Stimulated activated CD4-positive, alpha-beta T cell treated with anti-CD3 and anti-CD28 coated beads, Interleukin-1b, Interleukin-23, amount 100 ng/mL, for 48 hours (primary cell): ENCODE data around the gene FOXN3.

Experiments
- DNase-seq: peaks from one replicate; pipeline ENCODE4 v3.0.0-alpha.2; 2020

FOXN3 gene

DNA sequence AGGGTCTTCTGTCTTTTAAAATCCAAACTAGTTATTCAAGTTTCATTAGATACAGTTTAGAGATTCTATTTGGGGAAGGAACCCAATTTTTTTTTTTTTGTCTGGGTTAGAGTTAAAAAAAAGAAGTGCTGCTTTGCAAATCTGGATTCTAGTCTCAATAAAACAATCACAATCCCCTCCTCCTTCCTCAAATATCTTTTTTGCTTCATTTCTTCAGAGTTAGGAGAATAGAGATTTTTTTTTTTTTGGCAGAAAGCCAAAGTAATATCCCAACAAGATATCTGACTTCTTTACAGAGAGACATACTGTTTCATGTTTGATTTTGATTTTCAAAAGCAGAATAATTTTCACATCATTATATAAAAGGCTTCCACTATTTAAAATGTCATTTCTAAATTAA, 201.9 kb downstream of the FOXN3 start:
- no peak for DNase-seq

DNA sequence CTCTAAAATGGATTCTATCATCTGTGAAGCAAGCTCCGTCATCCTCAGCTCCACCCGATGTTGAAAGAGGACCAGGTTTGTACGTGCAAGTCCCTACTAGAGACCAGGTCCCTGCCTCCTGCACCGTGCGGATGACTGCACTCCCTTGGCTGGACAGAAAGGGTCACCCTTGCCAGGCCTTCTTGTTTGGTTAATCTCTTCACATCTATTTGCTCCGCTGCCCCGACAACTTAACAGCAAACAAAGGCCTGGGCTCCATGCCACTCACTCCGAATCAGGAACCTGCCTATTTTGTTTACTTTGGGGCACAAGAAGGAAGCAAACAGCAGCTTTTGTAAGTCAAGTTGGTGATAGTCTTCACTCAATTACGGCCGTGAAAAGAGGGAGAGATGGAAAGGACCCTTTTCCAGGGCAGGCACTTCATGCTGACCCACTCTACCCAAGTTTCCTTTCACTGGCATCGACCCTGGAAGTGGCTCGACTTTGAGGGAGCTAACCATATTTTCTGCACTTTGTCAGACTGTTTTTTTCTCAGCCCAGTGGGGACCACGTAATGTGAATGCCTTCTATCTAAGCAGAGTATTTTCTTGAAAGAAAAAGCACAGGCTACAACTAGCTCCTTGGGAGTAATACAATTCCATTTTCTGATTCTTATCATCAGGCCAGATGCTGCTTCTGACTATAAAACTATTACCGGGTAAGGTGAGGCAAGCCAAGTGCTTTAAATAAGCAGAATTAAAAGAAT, 202.6 kb downstream of the FOXN3 start:
- DNase-seq = no peak

DNA sequence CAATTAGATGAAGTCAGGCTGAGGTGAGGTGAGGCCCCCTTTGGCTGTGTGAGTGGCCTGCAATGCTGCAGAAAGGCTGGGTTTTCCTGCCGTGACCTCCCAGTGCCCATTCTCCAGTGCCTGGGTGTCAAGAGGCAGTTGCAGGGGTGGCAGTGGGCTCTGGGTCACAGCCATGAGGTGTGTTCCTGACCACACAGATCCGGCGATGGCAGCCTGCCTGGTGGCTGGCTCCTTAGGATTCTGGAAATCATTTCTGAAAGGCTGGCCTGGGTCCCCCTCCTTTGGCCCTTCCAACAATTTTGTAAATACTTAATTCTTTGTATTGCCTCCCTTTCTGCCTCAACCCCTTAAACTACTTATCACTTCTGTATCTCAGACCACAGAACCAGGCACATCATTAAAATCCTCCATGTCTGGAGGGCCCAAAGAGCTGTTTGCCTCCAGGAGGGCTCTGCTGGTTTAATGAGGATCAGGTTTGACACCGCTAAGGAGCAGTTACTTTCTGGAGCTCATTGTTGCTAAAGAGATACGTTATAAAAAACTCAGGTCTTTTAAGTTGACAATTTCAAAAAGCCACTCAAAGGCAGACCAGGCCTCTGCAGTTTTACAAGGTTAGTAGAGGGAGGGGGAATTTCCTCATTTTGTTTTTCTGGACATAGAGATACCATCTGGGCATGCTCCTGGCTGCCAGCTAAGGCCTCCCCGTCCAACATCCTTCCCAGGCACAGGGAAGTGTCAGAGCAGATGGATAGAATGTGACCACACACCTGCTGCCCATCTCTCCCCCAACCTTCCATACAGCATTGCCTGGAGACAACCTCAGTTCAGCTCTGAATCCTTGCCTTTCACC, 204.4 kb downstream of the FOXN3 start:
- DNase-seq = no peak

DNA sequence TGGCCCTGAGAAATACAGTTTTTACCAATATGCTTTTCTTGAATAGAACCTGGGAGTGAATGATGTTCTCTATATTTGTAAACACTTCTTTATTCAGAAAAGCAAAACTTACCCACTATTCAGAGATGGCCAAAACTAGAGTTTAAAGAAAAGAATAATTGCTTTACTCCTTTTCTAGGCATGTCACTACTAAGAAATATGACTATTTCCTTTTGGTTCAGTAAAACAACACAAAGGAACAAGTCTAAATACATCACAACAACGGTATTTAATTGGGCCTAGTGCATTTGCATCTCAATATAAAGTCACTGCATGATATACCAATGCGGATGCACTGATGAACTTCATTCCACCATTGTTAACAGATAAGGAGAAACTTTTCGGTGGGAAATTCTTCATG, 207.5 kb downstream of the FOXN3 start:
- no peak for DNase-seq

DNA sequence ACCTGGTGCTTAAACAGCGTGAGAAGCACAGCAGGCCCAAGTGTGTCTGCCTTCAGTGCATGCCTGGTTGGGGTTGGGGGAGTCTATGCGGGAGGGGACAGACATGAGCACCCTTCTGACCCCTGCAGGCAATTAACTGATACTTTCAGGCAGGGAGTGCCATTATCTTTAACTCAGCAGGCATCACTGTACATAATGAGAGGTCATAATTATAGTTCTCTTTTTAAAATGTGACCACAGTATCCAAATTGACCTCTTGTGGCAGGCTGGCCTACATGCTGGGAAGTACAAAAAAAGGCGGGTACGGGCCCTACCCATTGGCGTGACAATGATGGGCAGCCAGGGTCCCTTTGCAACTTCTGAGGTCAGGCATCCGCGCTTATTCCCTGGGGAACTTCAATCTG, 209.1 kb downstream of the FOXN3 start:
- no peak for DNase-seq

DNA sequence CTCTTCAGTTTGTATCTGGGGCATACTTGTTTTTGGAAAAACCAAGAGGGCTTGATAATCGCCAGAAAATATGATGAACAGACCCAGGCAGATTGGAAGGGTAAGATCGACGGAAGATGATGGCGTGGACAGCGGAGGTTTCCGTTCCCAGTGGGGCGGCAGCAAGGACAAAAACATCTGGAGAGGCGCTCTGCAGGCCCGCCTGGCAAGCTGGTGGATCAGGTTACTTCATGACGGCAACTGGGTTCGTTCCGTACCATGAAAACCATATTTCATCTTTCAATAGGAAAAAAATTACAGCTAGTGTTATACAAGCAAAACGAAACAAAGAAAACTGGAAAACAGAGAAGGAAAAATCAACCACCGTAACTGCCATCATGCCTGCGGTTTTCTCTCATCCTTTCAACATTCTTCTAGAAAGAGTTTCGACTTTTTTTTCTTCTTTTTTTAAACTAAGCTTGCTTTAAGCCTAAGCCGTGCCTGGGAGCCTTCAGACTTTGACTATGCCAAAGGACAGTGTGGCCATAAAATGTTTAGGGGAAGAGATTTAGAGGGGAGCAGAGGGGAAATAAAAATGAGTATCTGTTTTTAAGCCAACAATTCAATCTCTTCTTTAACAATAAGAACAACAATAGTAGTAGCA, 210.5 kb downstream of the FOXN3 start:
- DNase-seq = no peak

DNA sequence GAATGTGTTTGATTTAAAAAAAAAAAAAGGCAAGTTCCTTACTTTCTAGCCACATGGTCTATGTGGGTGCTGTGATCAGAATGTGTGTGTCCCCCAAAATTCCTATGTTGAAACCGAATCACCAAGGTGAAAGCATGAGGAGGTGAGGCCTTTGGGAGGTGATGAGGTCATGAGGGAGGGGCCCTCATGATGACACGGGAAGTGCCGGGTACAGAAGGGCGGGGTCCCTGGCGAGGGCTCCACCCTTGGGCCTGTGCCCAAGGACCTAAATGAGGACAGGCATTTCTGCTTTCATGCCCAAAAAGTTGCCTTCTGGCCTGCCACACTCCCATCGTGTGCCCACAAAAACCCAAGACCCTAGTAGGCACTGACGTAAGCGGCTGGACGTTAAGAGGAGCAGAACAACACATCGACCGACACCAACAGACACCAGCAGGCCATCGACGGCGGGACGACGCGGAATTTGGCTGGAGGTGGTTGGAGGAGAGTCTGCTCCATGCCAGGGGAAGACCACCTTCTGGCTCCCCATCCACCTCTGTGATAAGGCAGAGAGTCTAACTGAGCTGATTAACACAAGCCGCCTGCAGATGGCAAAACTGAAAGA, 211.8 kb downstream of the FOXN3 start:
- no peak for DNase-seq

DNA sequence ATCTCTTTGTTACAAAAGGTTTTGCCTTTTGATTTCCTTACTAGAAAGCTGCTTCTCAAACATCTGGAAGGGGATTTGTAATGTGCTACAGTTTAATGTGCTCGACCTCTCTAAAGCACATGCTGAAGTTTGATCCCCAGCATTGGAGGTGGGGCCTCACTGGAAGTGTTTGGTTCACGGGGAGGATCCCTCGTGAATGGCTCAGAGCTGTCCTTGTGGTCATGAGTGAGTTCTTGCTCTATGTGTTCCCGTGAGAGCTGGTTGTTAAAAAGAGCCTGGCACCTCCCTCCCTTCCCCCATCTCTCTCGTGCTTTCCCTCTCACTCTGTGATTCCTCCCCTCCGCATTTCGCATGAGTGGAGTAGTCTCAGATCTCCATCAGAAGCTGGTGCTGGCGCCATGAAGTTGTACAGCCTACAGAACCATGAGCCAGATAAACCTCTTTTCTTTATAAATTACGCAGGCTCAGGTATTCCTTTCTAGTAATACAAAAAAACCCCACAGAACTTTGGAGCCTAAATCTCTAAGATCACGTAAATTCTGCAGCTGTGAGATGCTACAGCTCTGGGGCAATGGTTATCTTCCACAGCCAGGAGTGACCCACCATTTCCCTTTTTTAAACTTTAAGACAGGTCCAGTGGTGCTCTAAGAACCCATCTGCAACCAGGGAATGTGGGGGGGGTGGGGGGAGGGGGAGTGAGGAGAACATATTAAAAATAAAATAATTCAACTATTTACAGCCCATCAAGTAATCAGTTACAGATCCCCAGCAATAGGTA, 214.4 kb downstream of the FOXN3 start:
- no peak for DNase-seq

DNA sequence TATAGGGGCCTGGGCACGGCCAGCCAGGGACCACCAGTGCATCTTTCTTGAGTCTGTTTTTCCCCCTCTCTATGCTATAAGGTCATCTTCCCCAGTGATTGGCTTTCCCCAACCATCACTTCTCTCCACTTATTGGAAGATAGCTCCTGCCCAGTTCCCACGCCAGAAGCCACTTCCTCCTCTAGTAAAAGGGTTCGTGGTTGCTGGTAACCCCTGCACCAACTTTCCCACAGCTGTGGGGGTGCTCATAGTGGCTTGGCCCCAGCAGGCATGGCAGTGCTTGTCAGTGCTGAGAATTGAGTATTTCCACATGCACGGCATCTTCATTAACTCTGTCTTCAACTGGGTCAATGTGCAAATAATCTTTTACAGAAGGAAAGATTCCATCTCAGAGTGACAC, 215.4 kb downstream of the FOXN3 start:
- no peak for DNase-seq

DNA sequence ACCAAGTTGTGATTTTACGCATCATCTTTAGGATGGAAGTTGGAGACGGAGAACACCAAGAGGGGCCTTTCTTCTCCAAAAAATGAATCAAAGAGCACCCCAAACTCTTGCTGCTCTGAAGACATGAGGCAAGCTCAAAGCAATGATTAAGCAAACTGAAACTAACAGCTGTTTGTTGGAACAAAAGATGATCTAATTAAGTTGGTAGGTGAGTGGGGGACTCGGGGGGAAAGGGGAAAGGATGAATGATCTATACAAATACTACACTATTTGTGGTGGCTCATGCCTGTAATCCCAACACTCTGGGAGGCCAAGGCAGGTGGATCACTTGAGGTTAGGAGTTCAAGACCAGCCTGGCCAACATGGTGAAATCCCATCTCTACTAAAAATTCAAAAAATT, 217.7 kb downstream of the FOXN3 start:
- peak; percentile 9 for DNase-seq

DNA sequence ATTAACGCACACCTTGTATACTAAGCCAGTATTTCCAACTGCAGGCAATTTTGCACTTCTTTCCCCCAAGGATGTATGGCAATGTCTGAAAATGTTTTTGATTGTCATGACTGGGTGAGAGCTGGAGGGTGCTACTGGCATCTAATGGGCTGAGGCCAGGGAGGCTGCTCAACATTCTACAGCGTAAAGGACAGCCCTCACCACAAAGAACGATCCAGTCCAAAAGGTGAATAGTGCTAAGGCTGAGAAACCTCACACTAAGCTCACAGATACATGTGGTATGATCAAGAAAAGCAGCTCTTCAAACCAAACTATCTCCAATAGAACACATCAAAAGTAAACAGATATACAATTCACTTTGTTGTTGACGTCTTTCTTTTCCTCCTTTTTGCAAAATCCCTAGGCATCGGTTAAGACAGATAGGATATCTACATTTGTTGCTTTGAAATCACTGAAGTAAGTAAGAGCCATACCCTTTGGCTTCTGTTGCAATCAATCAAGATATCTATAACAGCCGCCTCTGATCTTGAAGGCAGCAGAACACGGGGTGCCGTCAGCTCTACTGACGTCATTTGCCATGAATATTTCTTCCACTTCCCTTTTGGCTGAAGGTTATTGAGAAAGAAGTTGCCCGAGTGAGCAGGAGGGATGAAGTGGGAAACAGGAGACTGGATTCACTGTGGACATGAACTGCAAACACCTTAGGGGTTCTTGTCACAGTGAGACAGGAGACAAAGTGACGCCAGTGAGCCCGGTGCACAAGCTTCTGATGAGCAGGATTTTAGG, 218.3 kb downstream of the FOXN3 start:
- no peak for DNase-seq

DNA sequence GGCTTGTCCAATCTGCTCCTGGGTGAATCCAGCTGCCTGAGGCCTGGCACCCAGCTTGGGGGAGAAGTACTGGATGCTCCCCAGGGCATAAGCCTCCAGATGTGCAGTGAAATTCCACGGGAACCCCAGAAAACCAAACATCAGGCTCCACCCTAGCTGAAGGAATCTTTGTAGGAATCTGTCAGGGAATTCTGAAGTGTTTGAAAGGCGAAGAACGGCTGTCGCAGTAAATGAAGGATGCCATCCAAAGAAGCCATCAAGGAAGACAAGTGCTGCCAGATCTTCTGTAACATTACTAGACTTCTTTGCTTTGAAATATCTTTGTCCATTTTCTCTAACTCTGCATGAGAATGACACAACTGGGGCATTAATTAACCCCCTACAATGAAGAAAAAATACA, 219.4 kb downstream of the FOXN3 start:
- DNase-seq = no peak

DNA sequence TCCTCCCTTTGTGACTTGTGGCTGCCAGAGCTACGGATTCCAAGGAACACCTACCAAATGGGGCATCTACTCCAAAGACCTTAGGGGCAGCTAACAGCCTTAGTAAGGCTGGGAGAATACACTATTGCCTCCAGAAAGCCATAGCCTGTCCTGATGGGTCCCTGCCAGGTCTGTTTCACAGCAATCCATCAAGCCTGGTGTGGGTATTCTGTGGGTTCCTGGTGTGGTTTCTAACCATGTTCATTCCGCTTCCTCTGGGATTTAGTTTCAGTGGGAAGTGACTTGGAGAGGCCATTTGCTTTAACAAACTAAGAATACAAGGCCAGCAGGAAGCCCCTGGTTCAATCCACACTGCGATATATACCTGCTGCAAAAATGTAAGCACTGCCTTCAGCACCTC, 220.5 kb downstream of the FOXN3 start:
- no peak for DNase-seq

DNA sequence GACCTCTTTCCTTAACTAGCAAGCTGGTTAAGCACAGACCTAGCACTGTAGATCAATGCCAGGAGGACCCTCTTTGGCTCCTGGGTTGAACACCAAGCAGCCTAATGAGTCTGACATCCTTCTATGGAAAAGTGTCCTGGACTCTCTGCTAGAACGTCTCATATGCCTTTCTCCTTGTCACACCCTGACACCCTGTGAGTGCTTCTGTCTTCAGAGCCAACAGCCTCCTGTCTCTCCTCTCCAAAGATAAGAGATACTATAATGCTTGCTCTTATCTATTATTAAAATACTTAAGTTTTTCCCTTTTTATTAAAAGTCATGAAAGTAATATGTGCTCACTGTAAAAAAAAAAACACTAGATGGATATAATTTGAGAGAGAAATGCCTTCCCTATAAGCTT, 222.7 kb downstream of the FOXN3 start:
- no peak for DNase-seq

DNA sequence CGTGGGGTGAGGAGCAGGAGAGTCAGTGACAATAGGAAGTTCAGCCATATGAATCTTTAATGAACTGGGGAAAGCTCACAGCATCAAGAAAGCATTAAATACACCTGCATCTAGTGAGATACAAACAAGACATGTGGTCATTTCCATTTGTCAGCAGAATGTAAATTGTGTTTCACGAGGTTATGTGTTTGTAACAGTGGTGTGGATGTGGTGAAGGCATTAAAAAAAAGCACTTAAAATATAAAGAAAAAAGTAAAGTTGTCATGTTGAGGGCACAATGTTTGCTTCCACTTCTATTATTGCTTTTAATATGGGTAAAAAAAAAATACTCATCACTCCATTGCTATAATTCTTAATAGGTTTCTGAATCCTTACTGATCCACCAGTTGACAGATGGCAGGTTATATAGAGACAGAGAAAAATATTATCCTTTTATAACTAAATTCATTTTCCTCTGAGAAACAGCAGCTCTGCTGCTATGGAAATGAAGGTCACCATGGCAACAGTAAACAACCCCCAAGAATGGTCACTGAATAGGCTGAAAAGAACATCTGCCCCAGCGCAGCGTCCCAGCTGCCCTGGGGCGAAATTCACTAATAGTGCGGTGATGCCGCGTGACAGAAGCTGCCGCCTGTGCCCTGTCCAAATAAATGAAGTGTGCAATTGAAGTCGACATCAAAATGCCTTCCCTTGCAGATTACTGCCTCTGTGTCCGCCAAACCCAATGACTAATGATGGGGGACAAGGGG, 226.1 kb downstream of the FOXN3 start:
- DNase-seq = no peak

DNA sequence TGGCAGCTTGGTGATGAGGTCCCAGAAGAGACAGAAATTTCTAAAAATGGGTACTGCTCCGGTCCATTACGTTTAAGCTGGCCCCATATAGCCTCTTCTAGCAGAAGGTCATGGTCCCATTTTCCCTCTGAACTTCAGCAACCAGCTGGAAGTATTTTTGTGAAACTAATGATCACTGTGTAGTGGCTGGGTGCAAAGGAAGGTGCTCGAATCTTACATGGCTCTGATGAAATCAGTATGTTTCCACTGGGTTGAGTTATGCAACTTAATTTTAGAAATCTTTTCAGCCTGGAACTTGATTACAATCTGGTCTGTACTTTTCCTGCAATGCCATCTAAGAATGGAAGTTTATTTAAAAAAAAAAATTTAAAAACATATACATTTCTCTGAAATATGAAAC, 228.5 kb downstream of the FOXN3 start:
- DNase-seq = no peak

DNA sequence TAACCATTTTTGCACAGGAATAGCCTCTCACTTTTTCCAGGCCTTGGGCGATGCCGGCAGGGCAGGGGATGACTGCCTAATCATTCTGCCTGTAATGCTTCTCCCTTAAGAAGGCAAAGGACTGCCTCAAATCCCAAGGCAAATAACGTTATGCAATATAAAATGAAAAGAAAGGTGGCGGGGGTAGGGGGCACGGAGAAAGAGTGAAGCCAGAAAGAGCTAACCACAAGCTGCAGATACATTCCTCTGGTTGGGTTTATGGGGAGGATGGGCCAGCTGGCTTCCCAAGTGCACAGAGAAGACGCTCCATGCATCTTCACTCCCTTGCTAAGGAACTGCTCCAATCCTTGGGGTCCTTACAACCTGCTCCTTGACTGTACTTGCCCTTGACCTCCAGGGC, 229.5 kb downstream of the FOXN3 start:
- DNase-seq = no peak

DNA sequence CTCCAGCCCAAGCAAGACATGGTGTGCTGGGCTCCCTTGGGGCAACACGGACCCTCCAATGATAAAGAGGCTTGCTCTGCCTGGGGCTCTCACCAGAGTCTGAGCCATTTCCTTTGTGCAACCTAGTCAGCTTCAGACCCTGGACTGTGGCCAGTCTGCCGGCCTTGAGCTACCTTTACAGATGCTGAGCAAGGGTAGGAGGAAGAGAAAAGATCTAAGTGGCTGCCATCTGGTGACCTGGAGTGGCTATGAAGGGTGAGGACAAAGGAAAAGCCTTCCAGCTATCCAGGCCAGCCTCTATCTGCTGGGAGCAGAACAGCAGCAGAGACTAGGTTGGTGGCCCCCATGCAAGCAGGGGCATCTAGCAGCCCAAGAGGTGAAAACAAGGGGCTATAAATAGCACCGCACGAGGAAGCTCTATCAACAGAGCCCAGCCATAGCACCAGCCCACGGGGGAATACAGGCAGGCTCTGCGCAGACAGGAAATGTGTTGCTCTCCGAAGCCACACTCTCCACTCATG, 230.1 kb downstream of the FOXN3 start:
- no peak for DNase-seq

DNA sequence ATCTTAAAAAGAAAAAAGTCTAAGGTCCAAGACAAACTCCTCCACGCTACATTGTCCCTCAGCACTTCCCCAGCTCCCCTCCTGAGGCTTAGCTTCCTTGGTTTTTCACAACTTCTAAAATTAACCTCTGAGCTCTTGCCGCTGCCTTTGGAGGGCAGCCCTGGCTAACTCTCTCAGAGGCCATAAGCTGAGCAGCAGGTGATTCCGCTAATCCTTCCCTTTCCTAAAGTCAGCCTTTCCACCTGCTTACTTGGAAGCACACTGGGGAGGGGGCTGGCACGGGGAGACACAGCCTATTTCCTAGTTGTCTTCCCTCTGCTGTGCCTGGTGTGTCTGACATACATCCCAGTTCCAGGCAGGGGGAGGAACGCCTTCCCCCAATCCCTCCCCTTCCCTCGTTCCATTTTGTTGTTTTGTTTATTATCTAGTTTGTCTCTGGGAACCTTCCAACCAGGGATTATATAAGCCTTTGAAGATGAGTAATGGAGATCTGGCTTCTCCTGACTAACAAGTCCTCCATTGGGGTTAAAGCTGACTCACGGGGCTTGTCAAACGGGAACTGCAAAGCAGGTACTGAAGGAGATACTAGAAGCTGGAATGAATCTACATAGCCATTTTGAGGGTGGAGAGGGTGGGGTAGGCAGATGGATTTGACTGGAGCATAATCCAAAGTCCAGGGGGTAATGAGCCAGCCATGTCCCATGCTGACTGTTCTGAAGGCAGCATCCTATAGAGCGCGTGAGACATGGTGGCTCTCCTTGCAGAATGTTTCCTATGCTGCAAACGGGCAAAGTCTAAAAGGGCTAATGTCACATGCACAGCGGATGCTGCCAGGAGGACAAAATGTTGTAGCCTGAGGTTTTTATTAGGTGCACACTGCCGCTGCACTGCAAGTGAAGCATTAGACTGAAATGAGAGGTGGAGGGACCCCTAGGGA, 230.8 kb downstream of the FOXN3 start:
- DNase-seq = no peak

DNA sequence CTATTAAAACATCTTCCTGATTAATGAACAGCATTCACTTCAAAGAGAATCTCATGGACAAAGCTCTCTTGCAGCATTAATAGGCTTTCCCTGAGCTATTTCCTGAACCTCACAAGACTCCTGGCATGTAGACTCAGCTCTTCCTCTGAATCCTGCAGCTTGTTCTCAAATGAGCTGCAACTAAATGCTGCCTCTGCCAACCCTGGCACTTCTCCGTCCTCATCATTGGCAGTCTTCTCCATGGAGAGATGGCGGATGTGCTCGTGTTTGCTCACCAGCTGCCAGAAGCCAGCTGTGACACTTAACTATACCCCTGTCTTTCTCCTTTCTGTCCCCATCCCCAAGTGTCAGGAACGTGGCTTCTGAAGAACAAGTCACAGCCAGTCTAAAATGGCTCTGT, 232.1 kb downstream of the FOXN3 start:
- no peak for DNase-seq
